Measurements from ENCODE around the gene HOXA6. TPM values are rescaled to one million over a fixed set of nuclear protein-coding genes. Genes with fewer than 3 reads are reported as not detected.

Gene HOXA6
- polyA plus RNA-seq, 2 of the 4 experiments (the other 2 are of a cell fraction), result 0.90 to 2.1 TPM

DNA sequence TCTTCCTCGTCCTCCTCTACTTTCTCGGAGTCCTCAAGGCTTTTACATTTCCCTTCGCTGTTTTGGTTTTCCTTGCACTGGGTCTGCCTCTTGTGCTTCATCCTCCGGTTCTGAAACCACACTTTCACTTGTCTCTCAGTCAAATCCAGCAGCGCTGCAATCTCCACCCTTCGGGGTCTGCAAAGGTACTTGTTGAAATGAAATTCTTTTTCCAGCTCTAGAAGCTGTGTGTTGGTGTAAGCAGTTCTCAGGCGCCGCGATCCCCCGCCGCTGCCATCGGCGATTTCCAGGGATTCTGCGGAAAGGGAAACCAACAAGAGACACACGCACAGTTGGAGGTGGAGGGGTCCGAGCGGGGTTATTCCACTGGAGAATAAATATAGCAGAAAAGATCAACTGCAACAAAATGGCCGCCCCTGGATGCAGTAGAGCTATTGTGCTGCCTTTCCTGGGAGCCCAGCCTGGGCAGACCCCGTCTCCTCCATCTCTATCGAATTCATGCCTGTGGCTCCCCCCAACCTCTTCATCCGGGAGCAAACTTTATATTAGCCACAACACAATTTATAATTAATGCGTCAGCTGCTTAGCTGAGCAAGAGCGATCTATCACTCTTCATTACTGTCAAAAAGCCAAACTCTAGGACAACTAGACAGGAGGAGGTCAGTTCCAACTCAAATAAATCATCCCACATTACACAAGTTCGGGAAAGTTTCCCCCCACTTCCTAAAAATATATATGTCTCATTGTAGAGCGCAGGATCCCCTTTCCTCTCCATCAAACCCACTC lies 46.2 kb downstream of the HOXA6 start:
- FAIRE-seq, result no peak
- Histone ChIP-seq H3K4me2 (no peak overlapping the region), H3K4me3 (no peak overlapping the region), H3K27ac (no peak overlapping the region), H3K9me3 (no peaks in the 10 kb centered on the region), H3K4me1 (peaks cover 12% of the 10 kb centered on the region)
- TF ChIP-seq GATA3 (IDR thresholded peaks at IDR 0.05; ENCODE audit: borderline replicate concordance) (no peak), RARB (CRISPR knock-in tag; IDR thresholded peaks at IDR 0.05) (no peak), JUN (IDR thresholded peaks at IDR 0.05) (no peak), ZFP36 (IDR thresholded peaks at IDR 0.05; ENCODE audit: borderline replicate concordance, partially characterized antibody) (no peak), ESRRA (IDR thresholded peaks at IDR 0.05; ENCODE audit: borderline replicate concordance, low read length) (no peak), CEBPB (IDR thresholded peaks at IDR 0.05) (no peak), KDM1A (IDR thresholded peaks at IDR 0.05; ENCODE audit: low read depth) (no peak)
- TF ChIP-seq, protein P1, sequence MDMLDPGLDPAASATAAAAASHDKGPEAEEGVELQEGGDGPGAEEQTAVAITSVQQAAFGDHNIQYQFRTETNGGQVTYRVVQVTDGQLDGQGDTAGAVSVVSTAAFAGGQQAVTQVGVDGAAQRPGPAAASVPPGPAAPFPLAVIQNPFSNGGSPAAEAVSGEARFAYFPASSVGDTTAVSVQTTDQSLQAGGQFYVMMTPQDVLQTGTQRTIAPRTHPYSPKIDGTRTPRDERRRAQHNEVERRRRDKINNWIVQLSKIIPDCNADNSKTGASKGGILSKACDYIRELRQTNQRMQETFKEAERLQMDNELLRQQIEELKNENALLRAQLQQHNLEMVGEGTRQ (IDR thresholded peaks at IDR 0.05), result no peak
- TF ChIP-seq, protein P2, sequence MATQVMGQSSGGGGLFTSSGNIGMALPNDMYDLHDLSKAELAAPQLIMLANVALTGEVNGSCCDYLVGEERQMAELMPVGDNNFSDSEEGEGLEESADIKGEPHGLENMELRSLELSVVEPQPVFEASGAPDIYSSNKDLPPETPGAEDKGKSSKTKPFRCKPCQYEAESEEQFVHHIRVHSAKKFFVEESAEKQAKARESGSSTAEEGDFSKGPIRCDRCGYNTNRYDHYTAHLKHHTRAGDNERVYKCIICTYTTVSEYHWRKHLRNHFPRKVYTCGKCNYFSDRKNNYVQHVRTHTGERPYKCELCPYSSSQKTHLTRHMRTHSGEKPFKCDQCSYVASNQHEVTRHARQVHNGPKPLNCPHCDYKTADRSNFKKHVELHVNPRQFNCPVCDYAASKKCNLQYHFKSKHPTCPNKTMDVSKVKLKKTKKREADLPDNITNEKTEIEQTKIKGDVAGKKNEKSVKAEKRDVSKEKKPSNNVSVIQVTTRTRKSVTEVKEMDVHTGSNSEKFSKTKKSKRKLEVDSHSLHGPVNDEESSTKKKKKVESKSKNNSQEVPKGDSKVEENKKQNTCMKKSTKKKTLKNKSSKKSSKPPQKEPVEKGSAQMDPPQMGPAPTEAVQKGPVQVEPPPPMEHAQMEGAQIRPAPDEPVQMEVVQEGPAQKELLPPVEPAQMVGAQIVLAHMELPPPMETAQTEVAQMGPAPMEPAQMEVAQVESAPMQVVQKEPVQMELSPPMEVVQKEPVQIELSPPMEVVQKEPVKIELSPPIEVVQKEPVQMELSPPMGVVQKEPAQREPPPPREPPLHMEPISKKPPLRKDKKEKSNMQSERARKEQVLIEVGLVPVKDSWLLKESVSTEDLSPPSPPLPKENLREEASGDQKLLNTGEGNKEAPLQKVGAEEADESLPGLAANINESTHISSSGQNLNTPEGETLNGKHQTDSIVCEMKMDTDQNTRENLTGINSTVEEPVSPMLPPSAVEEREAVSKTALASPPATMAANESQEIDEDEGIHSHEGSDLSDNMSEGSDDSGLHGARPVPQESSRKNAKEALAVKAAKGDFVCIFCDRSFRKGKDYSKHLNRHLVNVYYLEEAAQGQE (IDR thresholded peaks at IDR 0.05), result no peak; the same call in 1 of the 2 replicates
- ChIA-PET CTCF (interaction anchor here (0.9 to 3.8 kb wide), 2 partner anchors 9 to 14 kb away, joined by 3 to 17 read pairs; no protein-coding TSS in a partner anchor), POLR2A (no interaction called here)
- no peak for DNase-seq (ENCODE audit: low read depth in 1 of 2, low spot score in 1 of 2)
- 94% methylated on average over 25 of the region's 25 CpGs for WGBS (ENCODE audit: missing lambda C conversion rate)
- no peak for ATAC-seq

DNA sequence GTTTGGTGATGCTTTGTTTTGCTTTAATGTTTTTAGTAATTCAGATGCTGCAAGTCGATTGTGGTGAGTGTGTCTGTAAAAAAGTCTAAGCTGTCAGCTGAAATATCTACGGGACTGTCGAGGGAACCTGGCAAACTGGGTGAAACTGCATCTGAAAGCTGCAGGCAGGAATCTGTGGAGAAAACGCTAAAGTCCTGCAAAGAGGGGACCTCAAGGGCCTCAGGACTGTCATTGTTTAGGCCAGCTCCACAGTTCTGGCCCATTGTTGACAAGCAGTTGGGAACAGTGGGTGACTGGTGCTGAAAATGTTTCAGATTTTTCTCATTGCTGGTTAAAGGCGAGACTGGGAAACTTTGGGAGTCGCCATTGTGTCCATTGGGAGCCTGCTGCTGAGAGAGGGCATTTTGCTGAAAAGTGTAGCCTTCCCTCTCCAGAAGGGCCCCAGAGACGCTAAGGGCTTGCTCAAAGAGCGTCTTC lies 46.8 kb downstream of the HOXA6 start:
- H3K4me3 ChIP-seq, result no peak overlapping the region
- H3K4me1 ChIP-seq, result peaks cover 12% of the 10 kb centered on the region
- H3K4me2 ChIP-seq, result no peak overlapping the region
- no peak overlapping the region for H3K27ac ChIP-seq
- FAIRE-seq (no peak), ATAC-seq (no peak), DNase-seq (ENCODE audit: low read depth in 1 of 2, low spot score in 1 of 2) (no peak)
- ChIA-PET POLR2A (no interaction called here), CTCF (interaction anchor here (0.9 to 3.8 kb wide), 2 partner anchors 9 to 15 kb away, joined by 3 to 17 read pairs; no protein-coding TSS in a partner anchor)
- WGBS (ENCODE audit: missing lambda C conversion rate), result 88% methylated on average over 8 of the region's 8 CpGs
- no peaks in the 10 kb centered on the region for H3K9me3 ChIP-seq
- TF ChIP-seq MAZ (IDR thresholded peaks at IDR 0.05; ENCODE audit: borderline replicate concordance, low read depth, low read length) (no peak), POLR2A (IDR thresholded peaks at IDR 0.05; ENCODE audit: low read length) (no peak), HDAC2 (IDR thresholded peaks at IDR 0.05) (no peak), EHF (CRISPR knock-in tag; IDR thresholded peaks at IDR 0.05) (no peak), NFE2L2 (conservative IDR thresholded peaks at IDR 0.05; ENCODE audit: low read length) (no peak), ESRRA (IDR thresholded peaks at IDR 0.05; ENCODE audit: borderline replicate concordance, low read length) (no peak), RNF2 (IDR thresholded peaks at IDR 0.05; ENCODE audit: borderline replicate concordance, low read depth) (no peak), MAFK (IDR thresholded peaks at IDR 0.05; ENCODE audit: partially characterized antibody) (no peak), EP300 (IDR thresholded peaks at IDR 0.05) (no peak), EHMT2 (IDR thresholded peaks at IDR 0.05; ENCODE audit: low read depth) (no peak), POLR2AphosphoS2 (conservative IDR thresholded peaks at IDR 0.05; ENCODE audit: low read length) (no peak), MYC (IDR thresholded peaks at IDR 0.05; ENCODE audit: borderline replicate concordance, low read length) (no peak), JUN (IDR thresholded peaks at IDR 0.05) (no peak), ZFP36 (IDR thresholded peaks at IDR 0.05; ENCODE audit: borderline replicate concordance, partially characterized antibody) (no peak), RFX5 (IDR thresholded peaks at IDR 0.05) (no peak)
- TF ChIP-seq, protein P3, sequence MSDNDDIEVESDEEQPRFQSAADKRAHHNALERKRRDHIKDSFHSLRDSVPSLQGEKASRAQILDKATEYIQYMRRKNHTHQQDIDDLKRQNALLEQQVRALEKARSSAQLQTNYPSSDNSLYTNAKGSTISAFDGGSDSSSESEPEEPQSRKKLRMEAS (IDR thresholded peaks at IDR 0.05), result no peak
- TF ChIP-seq, protein P4, sequence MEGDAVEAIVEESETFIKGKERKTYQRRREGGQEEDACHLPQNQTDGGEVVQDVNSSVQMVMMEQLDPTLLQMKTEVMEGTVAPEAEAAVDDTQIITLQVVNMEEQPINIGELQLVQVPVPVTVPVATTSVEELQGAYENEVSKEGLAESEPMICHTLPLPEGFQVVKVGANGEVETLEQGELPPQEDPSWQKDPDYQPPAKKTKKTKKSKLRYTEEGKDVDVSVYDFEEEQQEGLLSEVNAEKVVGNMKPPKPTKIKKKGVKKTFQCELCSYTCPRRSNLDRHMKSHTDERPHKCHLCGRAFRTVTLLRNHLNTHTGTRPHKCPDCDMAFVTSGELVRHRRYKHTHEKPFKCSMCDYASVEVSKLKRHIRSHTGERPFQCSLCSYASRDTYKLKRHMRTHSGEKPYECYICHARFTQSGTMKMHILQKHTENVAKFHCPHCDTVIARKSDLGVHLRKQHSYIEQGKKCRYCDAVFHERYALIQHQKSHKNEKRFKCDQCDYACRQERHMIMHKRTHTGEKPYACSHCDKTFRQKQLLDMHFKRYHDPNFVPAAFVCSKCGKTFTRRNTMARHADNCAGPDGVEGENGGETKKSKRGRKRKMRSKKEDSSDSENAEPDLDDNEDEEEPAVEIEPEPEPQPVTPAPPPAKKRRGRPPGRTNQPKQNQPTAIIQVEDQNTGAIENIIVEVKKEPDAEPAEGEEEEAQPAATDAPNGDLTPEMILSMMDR (IDR thresholded peaks at IDR 0.05), result no peak
- TF ChIP-seq, protein P2 (IDR thresholded peaks at IDR 0.05), result no peak
